Heart right ventricle (tissue), 16 donors: ENCODE results near the gene RPS6KC1. TPM values are rescaled to one million over a fixed set of nuclear protein-coding genes. Genes with fewer than 3 reads are reported as not detected.
"Not testable (repeated sequence)": the region's sequence is repeated elsewhere in the genome, so short reads cannot be mapped to it uniquely, and the experiment has no call there.

ENCODE experiments used
- ATAC-seq, 8 donors: fragments of 200-7000 bp; cut with Tn5 transposase; one replicate each; pipeline ENCODE4 v1.9.1; 2020; ENCODE audit warnings: mild to moderate bottlenecking in 8 of 8, moderate library complexity in 8 of 8, moderate number of reproducible peaks in 1 of 8
- DNase-seq, 2 donors: peaks; one replicate each; pipeline ENCODE4 v3.0.0-alpha.2; 2020
- H3K27ac ChIP-seq, 10 donors: fragments of 200-600 bp; sonication (generic) in 2 of 10; one replicate each; pipeline versions ENCODE4 v1.5.0 to v1.8.0; 2020 to 2022; ENCODE audit warnings: mild to moderate bottlenecking in 3 of 10
- H3K27me3 ChIP-seq, 7 donors: fragments of 200-600 bp; one replicate each; pipeline ENCODE4 v1.8.0; 2021 to 2022; ENCODE audit warnings: mild to moderate bottlenecking in 2 of 7
- H3K36me3 ChIP-seq, 9 donors: fragments of 200-600 bp; sonication (generic) in 1 of 9; one replicate each; pipeline versions ENCODE4 v1.5.0 to v1.8.0; 2020 to 2022; ENCODE audit warnings: mild to moderate bottlenecking in 2 of 9
- H3K4me1 ChIP-seq, 9 donors: fragments of 200-600 bp; sonication (generic) in 1 of 9; one replicate each; pipeline versions ENCODE4 v1.5.0 to v1.8.0; 2020 to 2022; ENCODE audit warnings: mild to moderate bottlenecking in 4 of 9
- H3K4me3 ChIP-seq, 10 donors: fragments of 200-600 bp; sonication (generic) in 2 of 10; one replicate each; pipeline versions ENCODE4 v1.5.0 to v1.8.0; 2020 to 2022; ENCODE audit warnings: mild to moderate bottlenecking in 7 of 10, moderate library complexity in 2 of 10
- H3K9me3 ChIP-seq, 11 donors: fragments of 200-600 bp in 10 of 11; sonication (generic) in 2 of 11; one replicate each; pipeline versions ENCODE4 v1.5.0 to v1.8.0; 2013 to 2022; ENCODE audit warnings: mild to moderate bottlenecking in 2 of 11, control low read depth in 1 of 11, moderate library complexity in 1 of 11
- WGBS, 2 donors: extraction: QIAGEN DNeasy Blood & Tissue Kit; methylation state at CpG; one replicate each; pipeline ENCODE4 v1.1.7; 2013; ENCODE audit warnings: inconsistent platforms in 1 of 2; 5-methylcytosine and 5-hydroxymethylcytosine counted together
- intact Hi-C, 10 donors: fragments of 100-400 bp; cut with DNase I; formaldehyde crosslinking; loops; one replicate each; pipeline versions ENCODE4 v1.11.1 to v1.14.2; 2022
- polyA plus RNA-seq, 2 donors: library from polyadenylated mRNA; stranded (reverse); fragments of 200-250 nt; gene quantifications; one replicate each; pipeline ENCODE4 v1.2.3, GENCODE V29; 2013
- total RNA-seq, 10 donors: library from RNA; stranded (reverse); fragmentation: NEBNext Ultra II Directional in 3 of 10; extraction: Animal tissue kit (Norgen Biotek cat#: 25700) in 3 of 10; gene quantifications; one replicate each; pipeline versions ENCODE4 v1.2.1 to v1.2.4, GENCODE V29; 2021 to 2023
- TF ChIP-seq, protein P1 (sequence below), 9 donors: fragments of 200-600 bp; sonication (generic) in 2 of 9; IDR thresholded peaks; one replicate each; pipeline versions ENCODE4 v1.5.0 to v1.8.0; 2021 to 2022; ENCODE audit warnings: antibody characterized with exemption in 9 of 9, mild to moderate bottlenecking in 5 of 9, moderate library complexity in 1 of 9
- donor health status: Arrhythmogenic right ventricular cardiomyopathy.
- donor health status: ischemic (EF 13 %, LVEDD 7.1; RV severe dilation, severe dysfunction).
- donor health status: healthy with polysubstance abuse.
- donor health status: DM: no; HTN: yes; CAD: no.
- donor health status: DM: no; HTN: no; CAD: no.
- donor health status: ischemic (EF 25% LVEDD 6.9; RV normal size, moderate dysfunction).
- donor health status: ischemic (EF 25% LVEDD 5.7; RV mildly dilated, moderate dysfunction).
- donor health status: healthy.
- donor health status: DM: yes; HTN: yes; CAD: no.
- donor health status: Ischemic cardiomyopathy.
- donor health status: ischemic (EF 35%, LVEDD 5.7; RV mildly dilated, moderate dysfunction).
- donor health status: nonischemic (EF 11% LVEDD 7.7; RV severe dilation, severe dysfunction).
- donor health status: DM: yes; HTN: yes; CAD: no.
- donor health status: PGD.
- donor health status: ischemic (EF 29% LVEDD 5.4; RV normal size, mild dysfunction).
- donor health status: nonischemic (EF 23%, LVEDD 6.1; RV moderate dilation, normal function).

RPS6KC1 gene
- total and polyA plus RNA-seq, 12 donors, result 3.8 to 13.8 (median 10.3) TPM

DNA sequence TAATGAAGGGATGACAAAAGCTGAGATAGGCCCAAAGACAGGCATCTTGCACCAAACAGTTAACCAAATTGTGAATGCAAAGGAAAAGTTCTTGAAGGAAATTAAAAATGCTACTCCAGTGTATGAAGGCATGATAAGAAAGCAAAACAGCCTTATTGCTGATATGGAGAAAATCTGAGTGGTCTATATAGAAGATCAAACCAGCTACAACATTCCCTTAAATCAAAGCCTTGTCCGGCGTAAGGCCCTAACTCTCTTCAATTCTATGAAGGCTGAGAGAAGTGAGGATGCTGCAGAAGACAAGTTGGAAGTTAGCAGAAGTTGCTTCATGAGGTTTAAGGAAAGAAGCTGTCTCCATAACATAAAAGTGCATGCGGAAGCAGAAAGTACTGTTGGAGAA is 31.0 kb upstream of the RPS6KC1 start:
- TF ChIP-seq, protein P1, sequence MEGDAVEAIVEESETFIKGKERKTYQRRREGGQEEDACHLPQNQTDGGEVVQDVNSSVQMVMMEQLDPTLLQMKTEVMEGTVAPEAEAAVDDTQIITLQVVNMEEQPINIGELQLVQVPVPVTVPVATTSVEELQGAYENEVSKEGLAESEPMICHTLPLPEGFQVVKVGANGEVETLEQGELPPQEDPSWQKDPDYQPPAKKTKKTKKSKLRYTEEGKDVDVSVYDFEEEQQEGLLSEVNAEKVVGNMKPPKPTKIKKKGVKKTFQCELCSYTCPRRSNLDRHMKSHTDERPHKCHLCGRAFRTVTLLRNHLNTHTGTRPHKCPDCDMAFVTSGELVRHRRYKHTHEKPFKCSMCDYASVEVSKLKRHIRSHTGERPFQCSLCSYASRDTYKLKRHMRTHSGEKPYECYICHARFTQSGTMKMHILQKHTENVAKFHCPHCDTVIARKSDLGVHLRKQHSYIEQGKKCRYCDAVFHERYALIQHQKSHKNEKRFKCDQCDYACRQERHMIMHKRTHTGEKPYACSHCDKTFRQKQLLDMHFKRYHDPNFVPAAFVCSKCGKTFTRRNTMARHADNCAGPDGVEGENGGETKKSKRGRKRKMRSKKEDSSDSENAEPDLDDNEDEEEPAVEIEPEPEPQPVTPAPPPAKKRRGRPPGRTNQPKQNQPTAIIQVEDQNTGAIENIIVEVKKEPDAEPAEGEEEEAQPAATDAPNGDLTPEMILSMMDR (IDR thresholded peaks at IDR 0.05), result no peak
- Histone ChIP-seq H3K36me3 (no peaks in the 10 kb centered on the region), H3K4me1 (peaks cover 0 to 7% (median 4%) of the 10 kb centered on the region in 9 donors), H3K4me3 (no peak overlapping the region), H3K27me3 (peaks cover 0 to 26% (median 11%) of the 10 kb centered on the region in 7 donors), H3K27ac (no peak overlapping the region), H3K9me3 (no peaks in the 10 kb centered on the region)
- intact Hi-C loops, result no loop called here
- ATAC-seq, result no peak
- DNase-seq, result no peak
- 96 to 97% methylated on average over 3 of the region's 3 CpGs for WGBS, 2 donors

DNA sequence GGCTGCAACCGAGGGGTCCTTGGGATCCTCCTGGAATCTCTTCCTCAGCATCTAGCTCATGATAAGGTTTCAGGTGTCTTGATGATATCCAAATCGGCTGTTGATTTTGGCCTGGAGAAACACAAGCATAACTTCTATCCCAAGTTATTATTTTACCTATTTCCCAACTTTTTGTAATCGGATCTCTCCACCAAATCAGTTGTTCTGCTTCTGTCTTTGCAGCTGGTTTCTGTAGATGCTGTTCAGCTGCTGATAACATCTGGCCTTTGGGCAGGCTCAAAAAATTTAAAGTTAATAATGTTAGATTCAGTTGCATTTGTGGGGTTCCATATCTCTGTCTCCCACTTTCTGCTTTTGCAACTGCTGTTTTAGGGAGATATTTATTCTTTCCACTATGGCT is 24.0 kb upstream of the RPS6KC1 start:
- H3K9me3 ChIP-seq, DNase-seq, H3K36me3 ChIP-seq, H3K4me1 ChIP-seq, H3K27ac ChIP-seq, ATAC-seq, H3K4me3 ChIP-seq, intact Hi-C loops: not testable (repeated sequence)
- H3K27me3 ChIP-seq, result peaks cover 0 to 61% (median 28%) of the 10 kb centered on the region in 7 donors
- WGBS, 2 donors, result 70 to 80% methylated on average over 3 of the region's 3 CpGs

DNA sequence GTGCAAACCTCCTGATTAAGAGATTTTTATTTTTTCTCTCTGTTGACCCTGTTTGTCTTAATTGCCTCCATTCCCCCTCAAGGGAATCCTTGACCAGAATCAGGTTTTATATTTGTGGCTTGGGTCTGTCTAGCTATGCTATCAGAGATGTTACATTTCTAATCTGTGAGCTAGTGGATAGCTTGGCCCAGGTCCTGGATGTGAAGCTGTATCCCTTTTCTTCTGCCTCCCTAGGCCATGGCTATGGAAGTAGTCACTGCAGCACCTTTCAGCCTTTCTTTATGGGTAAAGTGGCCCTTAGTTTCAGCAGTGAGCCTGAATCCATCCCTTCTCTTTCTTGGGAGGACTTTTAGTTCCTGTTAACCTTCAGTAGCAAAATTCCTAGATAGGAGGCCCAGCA is 18.4 kb upstream of the RPS6KC1 start:
- Histone ChIP-seq H3K27me3 (peaks cover 0 to 68% (median 43%) of the 10 kb centered on the region in 7 donors), H3K36me3 (no peaks in the 10 kb centered on the region), H3K27ac (no peak overlapping the region), H3K4me3 (no peak overlapping the region), H3K4me1 (no peaks in the 10 kb centered on the region), H3K9me3 (no peaks in the 10 kb centered on the region)
- intact Hi-C loops, result no loop called here
- ATAC-seq (no peak), DNase-seq (no peak)
- TF ChIP-seq, protein P1 (IDR thresholded peaks at IDR 0.05), result no peak

DNA sequence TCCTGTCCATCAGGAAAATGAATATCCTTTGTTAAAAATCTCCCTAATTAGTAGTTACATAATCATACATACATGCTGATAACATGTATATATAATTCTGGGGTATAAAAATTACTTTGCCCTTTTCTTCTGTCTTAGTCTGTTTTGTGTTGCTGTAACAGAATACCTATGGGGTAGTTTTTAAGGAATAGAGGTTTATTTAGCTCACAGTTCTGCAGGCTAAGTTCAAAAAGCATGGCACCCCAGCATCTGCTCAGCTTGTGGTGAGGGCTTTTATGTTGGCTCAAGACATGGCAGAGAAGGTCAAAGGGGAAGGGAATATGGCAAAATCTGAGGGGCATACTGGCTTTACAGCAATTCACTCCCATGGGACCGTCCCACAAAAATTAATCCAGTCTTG is 16.3 kb upstream of the RPS6KC1 start:
- intact Hi-C loops, result no loop called here
- Histone ChIP-seq H3K4me1 (no peaks in the 10 kb centered on the region), H3K9me3 (no peaks in the 10 kb centered on the region), H3K4me3 (no peak overlapping the region), H3K36me3 (no peaks in the 10 kb centered on the region), H3K27me3 (peaks cover 0 to 63% (median 40%) of the 10 kb centered on the region in 7 donors), H3K27ac (no peak overlapping the region)
- no peak for DNase-seq
- TF ChIP-seq, protein P1 (IDR thresholded peaks at IDR 0.05), result no peak
- WGBS, 2 donors, result 95 to 96% methylated on average over 1 of the region's 1 CpG
- no peak for ATAC-seq

DNA sequence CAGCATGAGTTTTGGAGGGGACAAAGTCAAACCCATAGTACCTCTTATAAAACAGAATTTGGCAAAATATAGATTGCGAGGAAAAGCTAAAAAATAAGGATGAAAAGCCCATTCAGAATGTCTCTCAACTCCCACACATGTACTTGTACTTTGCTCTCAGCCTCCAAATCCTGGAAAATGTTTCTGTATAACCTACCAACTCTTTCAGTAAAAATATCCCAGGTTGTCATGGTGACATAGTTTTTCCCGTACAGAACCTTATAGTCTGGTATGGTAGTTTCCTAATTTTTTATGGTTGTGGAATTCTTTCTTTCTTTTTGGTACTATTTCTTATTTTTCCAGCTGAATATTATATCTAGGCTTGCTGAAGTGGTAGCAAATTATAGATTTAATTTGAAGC is 15.5 kb upstream of the RPS6KC1 start:
- Histone ChIP-seq H3K4me1 (no peaks in the 10 kb centered on the region), H3K4me3 (no peak overlapping the region), H3K9me3 (no peaks in the 10 kb centered on the region), H3K27me3 (peaks cover 0 to 67% (median 34%) of the 10 kb centered on the region in 7 donors), H3K36me3 (no peaks in the 10 kb centered on the region), H3K27ac (no peak overlapping the region)
- ATAC-seq (no peak), DNase-seq (no peak)
- intact Hi-C loops, result no loop called here
- TF ChIP-seq, protein P1 (IDR thresholded peaks at IDR 0.05), result no peak
- 76 to 88% methylated on average over 2 of the region's 2 CpGs for WGBS, 2 donors
